Measurements from ENCODE around the gene L2HGDH. TPM values are rescaled to one million over a fixed set of nuclear protein-coding genes. Genes with fewer than 3 reads are reported as not detected.

L2HGDH gene
- total RNA-seq, 2 donors from 2014 or later, result 11.4 to 12.3 TPM

GRCh38 chr14:50210074-50210473 is 102.0 kb downstream of the L2HGDH start:
- H3K9ac ChIP-seq (ENCODE audit: low read depth in 2 of 2, low read length in 2 of 2), result no peak overlapping the region
- H3K4me3 ChIP-seq, result no peak overlapping the region
- intact Hi-C loops (cut with DNase I), result no loop called here
- no peaks in the 10 kb centered on the region for H3K27me3 ChIP-seq
- no peaks in the 10 kb centered on the region for H3K36me3 ChIP-seq
- no peaks in the 10 kb centered on the region for H3K9me3 ChIP-seq
- TF ChIP-seq CTCF (IDR thresholded peaks at IDR 0.05), result no peak
- H3K4me1 ChIP-seq, result no peaks in the 10 kb centered on the region
- no peak for DNase-seq
- no peak overlapping the region for H3K27ac ChIP-seq

GRCh38 chr14:50198499-50198898 is 113.5 kb downstream of the L2HGDH start:
- Histone ChIP-seq H3K27me3 (no peaks in the 10 kb centered on the region), H3K9me3 (no peaks in the 10 kb centered on the region), H3K36me3 (no peaks in the 10 kb centered on the region), H3K9ac (ENCODE audit: low read depth in 2 of 2, low read length in 2 of 2) (no peak overlapping the region), H3K27ac (no peak overlapping the region), H3K4me3 (no peak overlapping the region), H3K4me1 (no peaks in the 10 kb centered on the region)
- intact Hi-C loops (cut with DNase I), result no loop called here
- TF ChIP-seq CTCF (IDR thresholded peaks at IDR 0.05), result no peak
- no peak for DNase-seq

- Histone ChIP-seq H3K4me1 (no peaks in the 10 kb centered on the region), H3K27me3 (no peaks in the 10 kb centered on the region), H3K36me3 (no peaks in the 10 kb centered on the region), H3K27ac (no peak overlapping the region), H3K9ac (ENCODE audit: low read depth in 2 of 2, low read length in 2 of 2) (no peak overlapping the region), H3K9me3 (no peaks in the 10 kb centered on the region), H3K4me3 (no peak overlapping the region)
- no peak for TF ChIP-seq CTCF (IDR thresholded peaks at IDR 0.05)
- intact Hi-C loops (cut with DNase I), result no loop called here
- DNase-seq, result no peak
These were observed 120.5 kb downstream of the L2HGDH start for GRCh38 chr14:50191499-50191898.

Small RNAs within 50 kb of the gene (microRNA-seq; reads per million reads assigned to microRNA genes)
- gene MIR4504, result not detected

Other genes starting within 250 kb of the L2HGDH start
- 1 to 10 TPM; 4.6 to 6.7 TPM for gene VCPKMT, start 195.7 kb downstream of the L2HGDH start, total RNA-seq
- 10 to 100 TPM; 20.3 to 43.7 TPM for gene SOS2, start 80.7 kb downstream of the L2HGDH start, total RNA-seq
- 10 to 100 TPM; 15.2 to 20.9 TPM for gene DMAC2L, start 95 bp upstream of the L2HGDH start, total RNA-seq
- 10 to 100 TPM; 16.2 to 36.2 TPM for gene CDKL1, start 84.7 kb upstream of the L2HGDH start, total RNA-seq
- 10 to 100 TPM; 39.0 to 43.3 TPM for gene MAP4K5, start 220.3 kb upstream of the L2HGDH start, total RNA-seq
- gene ATL1, start 247.9 kb upstream of the L2HGDH start, total RNA-seq, result 10 to 100 TPM in 1 of 2 donors, 1 to 10 TPM in 1; 4.3 to 11.9 TPM